Activated CD8-positive, alpha-beta memory T cell treated with anti-CD3 and anti-CD28 coated beads for 36 hours (primary cell): ENCODE data around the gene ADGRA3. TPM values are rescaled to one million over a fixed set of nuclear protein-coding genes. Genes with fewer than 3 reads are reported as not detected.

ENCODE experiments used
- CTCF ChIA-PET: fragments of 350-600 bp; sonication (Branson Sonifier 250); formaldehyde crosslinking; loops from one replicate; lab custom pipeline; 2021; ENCODE audit warnings: antibody characterized with exemption; lab: Charles Lee
- POLR2A ChIA-PET: fragments of 350-600 bp; sonication (Branson Sonifier 250); formaldehyde crosslinking; loops from one replicate; lab custom pipeline; 2021; ENCODE audit warnings: antibody characterized with exemption; lab: Charles Lee
- total RNA-seq, 2 experiments: library from RNA; stranded (reverse); gene quantifications; one replicate each; pipeline ENCODE4 v1.2.3, GENCODE V29; 2021

Gene ADGRA3
- total RNA-seq, 2 experiments from 2014 or later = 2.8 to 3.4 TPM

- POLR2A ChIA-PET = no interaction called here
- CTCF ChIA-PET = no interaction called here
Observed at GRCh38 chr4:22456291-22456690, 59.6 kb downstream of the ADGRA3 start.

- ChIA-PET CTCF (no interaction called here), POLR2A (no interaction called here)
Observed at GRCh38 chr4:22454955-22455354, 60.9 kb downstream of the ADGRA3 start.

GRCh38 chr4:22454216-22454838, 61.5 kb downstream of the ADGRA3 start:
- CTCF ChIA-PET = no interaction called here
- POLR2A ChIA-PET = no interaction called here

GRCh38 chr4:22444813-22445212, 71.1 kb downstream of the ADGRA3 start:
- POLR2A ChIA-PET = no interaction called here
- CTCF ChIA-PET = no interaction called here

GRCh38 chr4:22442956-22443355, 72.9 kb downstream of the ADGRA3 start:
- ChIA-PET POLR2A (no interaction called here), CTCF (no interaction called here)

GRCh38 chr4:22440999-22441398, 74.9 kb downstream of the ADGRA3 start:
- CTCF ChIA-PET = no interaction called here
- POLR2A ChIA-PET = no interaction called here

GRCh38 chr4:22439947-22440346, 75.9 kb downstream of the ADGRA3 start:
- POLR2A ChIA-PET = no interaction called here

GRCh38 chr4:22435652-22436051, 80.2 kb downstream of the ADGRA3 start:
- CTCF ChIA-PET = no interaction called here

More at GRCh38 chr4:22439947-22440346, 75.9 kb downstream of the ADGRA3 start:
- CTCF ChIA-PET = no interaction called here

GRCh38 chr4:22434895-22435294, 81.0 kb downstream of the ADGRA3 start:
- ChIA-PET CTCF (no interaction called here), POLR2A (no interaction called here)

More at GRCh38 chr4:22435652-22436051, 80.2 kb downstream of the ADGRA3 start:
- POLR2A ChIA-PET = no interaction called here

GRCh38 chr4:22430626-22431025, 85.2 kb downstream of the ADGRA3 start:
- ChIA-PET CTCF (no interaction called here), POLR2A (no interaction called here)

GRCh38 chr4:22428441-22428840, 87.4 kb downstream of the ADGRA3 start:
- CTCF ChIA-PET = no interaction called here
- POLR2A ChIA-PET = no interaction called here

- ChIA-PET CTCF (no interaction called here), POLR2A (no interaction called here)
Observed at GRCh38 chr4:22427675-22428074, 88.2 kb downstream of the ADGRA3 start.

- ChIA-PET POLR2A (no interaction called here), CTCF (no interaction called here)
Observed at GRCh38 chr4:22420291-22420690, 95.6 kb downstream of the ADGRA3 start.

GRCh38 chr4:22417408-22417807, 98.5 kb downstream of the ADGRA3 start:
- ChIA-PET POLR2A (no interaction called here), CTCF (no interaction called here)

- CTCF ChIA-PET = no interaction called here
- POLR2A ChIA-PET = no interaction called here
Observed at GRCh38 chr4:22416403-22416802, 99.5 kb downstream of the ADGRA3 start.

GRCh38 chr4:22414833-22415232, 101.0 kb downstream of the ADGRA3 start:
- ChIA-PET CTCF (no interaction called here), POLR2A (no interaction called here)

GRCh38 chr4:22413471-22413870, 102.4 kb downstream of the ADGRA3 start:
- POLR2A ChIA-PET = no interaction called here
- CTCF ChIA-PET = no interaction called here

GRCh38 chr4:22412013-22412412, 103.9 kb downstream of the ADGRA3 start:
- ChIA-PET POLR2A (no interaction called here), CTCF (no interaction called here)

- CTCF ChIA-PET = no interaction called here
- POLR2A ChIA-PET = no interaction called here
Observed at GRCh38 chr4:22410645-22411247, 105.1 kb downstream of the ADGRA3 start.

- CTCF ChIA-PET = no interaction called here
- POLR2A ChIA-PET = no interaction called here
Observed at GRCh38 chr4:22408474-22408873, 107.4 kb downstream of the ADGRA3 start.

GRCh38 chr4:22407361-22407760, 108.5 kb downstream of the ADGRA3 start:
- POLR2A ChIA-PET = no interaction called here

GRCh38 chr4:22398671-22399070, 117.2 kb downstream of the ADGRA3 start:
- ChIA-PET POLR2A (no interaction called here), CTCF (no interaction called here)

More at GRCh38 chr4:22407361-22407760, 108.5 kb downstream of the ADGRA3 start:
- CTCF ChIA-PET = no interaction called here
